K562 (cell line): ENCODE data around the gene MFSD6.

ENCODE experiments used
- CTCF ChIP-seq, 3 experiments: IDR thresholded peaks in 2 of 3; conservative IDR thresholded peaks in 1 of 3; 2 replicates each; pipeline ENCODE4 v1.5.1; 2011 to 2012; ENCODE audit warnings: low read length in 3 of 3, mild to moderate bottlenecking in 3 of 3, control low read depth in 2 of 3, improper control_type of control experiment in 1 of 3, inconsistent platforms in 1 of 3, low read depth in 1 of 3, mixed read lengths in 1 of 3, moderate library complexity in 1 of 3; ENCODE audit not compliant: insufficient read depth in 2 of 3
- DPF2 ChIP-seq: fragments of 450-650 bp; IDR thresholded peaks from 2 replicates; pipeline ENCODE4 v1.6.1; 2016
- E2F1 ChIP-seq: sonication (generic); formaldehyde crosslinking; IDR thresholded peaks from 2 replicates; pipeline ENCODE4 v1.8.1; 2023; ENCODE audit warnings: mild to moderate bottlenecking, missing genetic modification reagents, moderate library complexity
- EZH2 ChIP-seq: IDR thresholded peaks from 2 replicates; pipeline ENCODE4 v1.6.1; 2012; ENCODE audit warnings: low read depth, mild to moderate bottlenecking, inconsistent platforms, low read length, borderline replicate concordance
- HDAC1 ChIP-seq, 2 experiments: fragments of 450-650 bp; IDR thresholded peaks; 2 replicates each; pipeline ENCODE4 v1.6.1; 2016 to 2017; ENCODE audit warnings: inconsistent platforms in 1 of 2, mild to moderate bottlenecking in 1 of 2, moderate library complexity in 1 of 2
- HMG20B ChIP-seq: fragments of 250-450 bp; sonication (Bioruptor Pico); IDR thresholded peaks from 2 replicates; pipeline ENCODE4 v1.5.0; 2021; ENCODE audit warnings: mild to moderate bottlenecking
- KLF16 ChIP-seq: IDR thresholded peaks from 2 replicates; pipeline ENCODE4 v1.6.1; 2016; ENCODE audit warnings: antibody characterized with exemption
- SMC3 ChIP-seq: conservative IDR thresholded peaks from 2 replicates; pipeline ENCODE4 v1.6.1; 2011; ENCODE audit warnings: low read depth, low read length, improper control_type of control experiment; ENCODE audit not compliant: insufficient read depth
- TBP ChIP-seq: optimal IDR thresholded peaks from 2 replicates; pipeline ENCODE3; 2011; ENCODE audit warnings: low read depth, low read length, improper control_type of control experiment
- TCF7L2 ChIP-seq: fragments of 150-350 bp; IDR thresholded peaks from 2 replicates; pipeline ENCODE4 v1.6.1; 2016; ENCODE audit warnings: low read depth, mild to moderate bottlenecking, low read length, moderate library complexity
- ZBTB1 ChIP-seq: sonication (generic); formaldehyde crosslinking; IDR thresholded peaks from 2 replicates; pipeline ENCODE4 v1.8.1; 2023; ENCODE audit warnings: missing genetic modification reagents, low read depth, mild to moderate bottlenecking, borderline replicate concordance
- ZFX ChIP-seq: sonication (generic); formaldehyde crosslinking; IDR thresholded peaks from 2 replicates; pipeline ENCODE4 v1.8.0; 2022; ENCODE audit warnings: mild to moderate bottlenecking, missing genetic modification reagents, moderate library complexity

GRCh38 chr2:190396271-190396670 is 11.9 kb upstream of the MFSD6 start:
- TF ChIP-seq ZBTB1 (CRISPR knock-in tag), result no peak
- no peak for TF ChIP-seq HMG20B
- no peak for TF ChIP-seq SMC3
- TF ChIP-seq DPF2, result no peak
- TF ChIP-seq HDAC1 (IDR thresholded peaks at IDR 0.05), result no peak
- no peak for TF ChIP-seq TBP
- no peak for TF ChIP-seq EZH2
- no peak for TF ChIP-seq TCF7L2
- no peak for TF ChIP-seq ZFX
- TF ChIP-seq E2F1 (CRISPR knock-in tag), result no peak
- TF ChIP-seq KLF16, result no peak
- no peak for TF ChIP-seq CTCF (IDR thresholded peaks at IDR 0.05 in 2 of 3, conservative IDR thresholded peaks at IDR 0.05 in 1 of 3; ENCODE audit: insufficient read depth in 2 of 3, low read depth in 1 of 3, low read length in 3 of 3)
